ENCODE results near the gene OSBP2. TPM values are rescaled to one million over a fixed set of nuclear protein-coding genes. Genes with fewer than 3 reads are reported as not detected.

The OSBP2 gene
- total and polyA plus RNA-seq, 8 donors: 1.9 to 3.3 (median 2.6) TPM

GRCh38 chr22:30782613-30783012 is 87.9 kb downstream of the OSBP2 start:
- no peaks in the 10 kb centered on the region for H3K4me1 ChIP-seq
- 46 to 47% methylated on average over 5 of the region's 5 CpGs for WGBS, 2 donors
- H3K27me3 ChIP-seq: no peaks in the 10 kb centered on the region
- DNase-seq (no peak), ATAC-seq (no peak), FAIRE-seq (no peak)
- no peak overlapping the region for H3K27ac ChIP-seq
- H3K9me3 ChIP-seq: no peaks in the 10 kb centered on the region
- TF ChIP-seq CTCF (IDR thresholded peaks at IDR 0.05): no peak
- intact Hi-C loops (cut with DNase I): no loop called here
- H3K36me3 ChIP-seq: no peaks in the 10 kb centered on the region
- H3K4me3 ChIP-seq: no peak overlapping the region

- no peak for ATAC-seq
- Histone ChIP-seq H3K27me3 (no peaks in the 10 kb centered on the region), H3K36me3 (no peaks in the 10 kb centered on the region), H3K9me3 (no peaks in the 10 kb centered on the region), H3K4me3 (no peak overlapping the region), H3K27ac (no peak overlapping the region), H3K4me1 (no peaks in the 10 kb centered on the region)
- DNase-seq: no peak
- no peak for TF ChIP-seq CTCF (IDR thresholded peaks at IDR 0.05)
- intact Hi-C loops (cut with DNase I): no loop called here
- FAIRE-seq: no peak
- whole genome bisulfite sequencing, 2 donors: 86 to 88% methylated on average over 2 of the region's 2 CpGs
Measured at GRCh38 chr22:30783021-30783420, 88.3 kb downstream of the OSBP2 start.

GRCh38 chr22:30785527-30785926 is 90.9 kb downstream of the OSBP2 start:
- FAIRE-seq: no peak
- H3K36me3 ChIP-seq: no peaks in the 10 kb centered on the region
- no peak for ATAC-seq
- no peak for TF ChIP-seq CTCF (IDR thresholded peaks at IDR 0.05)
- no peak for DNase-seq
- no peaks in the 10 kb centered on the region for H3K9me3 ChIP-seq
- WGBS, 2 donors: 77 to 90% methylated on average over 2 of the region's 2 CpGs
- no peak overlapping the region for H3K4me3 ChIP-seq
- H3K4me1 ChIP-seq: no peaks in the 10 kb centered on the region
- intact Hi-C loops (cut with DNase I): no loop called here
- no peak overlapping the region for H3K27ac ChIP-seq
- H3K27me3 ChIP-seq: no peaks in the 10 kb centered on the region

GRCh38 chr22:30790366-30790765 is 95.7 kb downstream of the OSBP2 start:
- no peak for TF ChIP-seq CTCF (IDR thresholded peaks at IDR 0.05)
- DNase-seq (no peak), FAIRE-seq (no peak), ATAC-seq (no peak)
- 80 to 88% methylated on average over 2 of the region's 2 CpGs for WGBS, 2 donors
- Histone ChIP-seq H3K9me3 (no peaks in the 10 kb centered on the region), H3K36me3 (no peaks in the 10 kb centered on the region), H3K4me3 (no peak overlapping the region), H3K27ac (no peak overlapping the region), H3K4me1 (no peaks in the 10 kb centered on the region), H3K27me3 (no peaks in the 10 kb centered on the region)
- intact Hi-C loops (cut with DNase I): no loop called here

- DNase-seq (no peak), FAIRE-seq (no peak), ATAC-seq (no peak)
- H3K36me3 ChIP-seq: no peaks in the 10 kb centered on the region
- 86 to 87% methylated on average over 4 of the region's 4 CpGs for WGBS, 2 donors
- intact Hi-C loops (cut with DNase I): no loop called here
- H3K27ac ChIP-seq: no peak overlapping the region
- no peaks in the 10 kb centered on the region for H3K4me1 ChIP-seq
- no peak overlapping the region for H3K4me3 ChIP-seq
- TF ChIP-seq CTCF (IDR thresholded peaks at IDR 0.05): no peak
- H3K27me3 ChIP-seq: no peaks in the 10 kb centered on the region
- H3K9me3 ChIP-seq: no peaks in the 10 kb centered on the region
Measured at GRCh38 chr22:30792456-30792855, 97.8 kb downstream of the OSBP2 start.

Measured in pancreas (tissue), 10 donors.